ENCODE data around the gene ZNF319.

Gene ZNF319

DNA sequence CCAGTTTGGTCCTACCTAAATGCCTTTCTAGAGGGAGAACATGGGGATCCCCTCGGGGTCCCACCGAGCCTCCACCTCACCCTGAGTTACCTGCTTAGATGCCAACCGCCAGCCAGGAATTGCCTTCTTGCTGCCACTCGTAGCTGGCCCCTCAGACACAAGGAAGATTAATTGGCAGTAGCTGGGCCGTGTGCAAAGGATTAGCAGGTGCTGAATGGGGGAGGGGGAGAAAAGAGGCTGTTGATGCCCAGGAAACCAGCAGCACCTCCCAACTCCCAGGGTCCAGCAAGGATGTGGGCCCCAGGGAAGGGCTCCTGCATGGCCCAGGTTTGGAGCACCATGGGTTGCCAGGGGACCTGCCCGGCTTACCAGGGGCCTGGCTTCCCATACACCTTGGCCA lies 29.5 kb downstream of the ZNF319 start, which contains the start of gene CNGB1:
Gene CNGB1, minus strand, starts transcription at position 159 of the 400 bp plus-strand sequence. CDS start 3,842 bp downstream, outside the sequence.
- DNase-seq, result no peak

- DNase-seq, result no peak
Observed at GRCh38 chr16:57970319-57970718, 30.2 kb downstream of the ZNF319 start.

- DNase-seq, result no peak
Observed at GRCh38 chr16:57969451-57970123, 30.9 kb downstream of the ZNF319 start.

DNA sequence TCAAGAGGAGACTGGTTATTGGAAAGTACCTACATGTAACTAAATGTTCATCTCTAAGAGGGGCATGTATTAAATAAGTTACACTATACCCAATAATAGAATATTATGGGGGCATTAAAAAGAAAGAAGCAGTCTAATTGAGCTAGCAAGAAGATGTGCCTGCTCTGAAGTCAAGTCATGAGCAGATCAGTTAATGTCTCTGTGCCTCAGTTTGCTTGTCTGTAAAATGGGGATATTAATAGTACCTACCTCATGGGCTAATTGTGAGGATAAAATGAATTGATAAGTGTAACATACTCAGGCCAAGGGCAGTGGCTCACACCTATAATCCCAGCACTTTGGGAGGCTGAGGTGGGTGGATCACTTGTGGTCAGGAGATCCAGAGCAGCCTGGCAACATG lies 32.6 kb downstream of the ZNF319 start:
- DNase-seq, result no peak

DNA sequence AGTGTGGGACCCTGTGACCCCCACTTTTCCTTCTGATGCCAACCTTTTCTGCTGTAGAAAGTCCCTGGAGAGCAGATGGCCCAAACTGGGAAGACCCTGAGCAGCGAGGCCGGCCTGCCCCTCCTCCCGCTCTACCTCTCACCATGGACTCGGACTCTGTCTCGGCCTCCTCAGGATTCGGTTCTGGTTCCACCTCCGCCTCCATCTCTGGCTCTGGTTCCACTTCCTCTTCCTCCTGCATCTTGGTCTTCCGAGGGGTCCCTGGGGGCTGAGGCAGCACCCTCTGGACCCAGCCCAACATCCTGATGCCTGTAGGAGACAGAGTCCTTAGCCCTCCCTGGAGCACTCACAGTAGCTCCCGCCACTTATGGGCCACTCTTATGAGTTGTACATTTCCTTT lies 33.5 kb downstream of the ZNF319 start:
- DNase-seq, result no peak

GRCh38 chr16:57966204-57966771 lies 34.2 kb downstream of the ZNF319 start:
- no peak for DNase-seq

DNA sequence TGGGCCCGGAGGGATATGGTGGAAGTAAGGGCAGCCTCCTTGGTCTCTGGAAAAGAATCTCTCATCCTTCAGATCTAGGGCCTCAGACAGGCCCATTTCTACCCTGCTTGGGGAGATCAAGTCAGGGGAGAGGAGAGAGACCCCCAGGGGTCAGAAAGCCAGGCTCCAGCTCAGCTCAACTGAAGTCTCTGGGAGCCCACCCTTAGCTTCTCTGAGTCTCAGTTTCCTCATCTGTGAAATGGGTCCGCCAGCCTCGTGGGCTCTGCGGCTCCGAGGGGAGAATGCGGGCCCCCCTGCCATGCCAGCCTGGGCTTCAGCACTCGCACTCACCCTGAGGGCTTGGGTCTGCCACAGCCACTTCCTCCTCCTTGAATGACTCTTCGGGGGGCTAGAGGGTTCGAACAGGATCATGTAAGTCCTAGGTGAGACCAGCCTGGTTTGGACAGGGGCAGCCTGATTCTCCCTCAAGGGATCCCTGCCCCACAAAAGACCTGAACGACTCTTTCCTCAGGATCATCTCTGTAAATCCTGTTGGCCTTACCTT lies 36.2 kb downstream of the ZNF319 start:
- no peak for DNase-seq

DNA sequence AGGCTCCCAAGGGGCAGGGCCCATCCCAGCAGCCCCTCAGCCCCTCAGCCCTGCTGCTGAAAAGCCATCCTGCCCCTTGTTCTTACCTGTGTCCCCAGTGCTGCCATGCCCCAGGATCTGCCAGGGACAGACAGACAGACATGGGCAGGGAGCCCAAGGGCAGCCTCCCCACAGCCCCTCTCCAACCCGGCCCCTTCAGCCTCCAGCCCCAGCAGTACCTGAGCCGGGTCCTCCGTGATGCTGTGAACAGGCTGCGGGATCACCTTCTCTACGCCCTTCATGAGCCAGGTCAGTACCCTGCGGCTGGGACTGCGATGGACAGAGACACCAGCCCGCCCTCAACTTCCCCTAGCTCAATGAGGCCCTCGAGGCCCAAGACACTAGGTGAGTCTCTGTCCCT lies 37.7 kb downstream of the ZNF319 start:
- DNase-seq, result no peak

DNA sequence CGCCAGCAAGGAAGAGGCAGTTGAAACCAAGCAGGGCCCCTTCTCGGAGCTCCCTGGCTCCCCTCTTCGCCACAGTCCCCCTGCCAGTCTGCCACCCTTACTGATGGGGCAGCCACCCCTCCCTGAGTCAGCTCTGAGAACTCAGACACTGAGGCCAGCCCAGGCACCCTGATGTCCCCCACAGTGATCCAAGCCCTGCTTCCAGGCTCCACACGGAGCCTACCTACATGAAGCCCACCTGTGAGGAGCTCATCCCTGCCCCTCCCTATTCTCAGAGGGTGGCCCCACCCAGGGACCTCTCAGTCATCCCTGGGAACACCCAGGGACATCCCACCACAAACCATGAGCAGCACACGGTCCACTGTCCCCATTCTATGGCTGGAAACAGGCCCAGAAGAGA lies 38.4 kb downstream of the ZNF319 start:
- DNase-seq, result no peak

- DNase-seq, result no peak
Observed at GRCh38 chr16:57961538-57961937, 38.9 kb downstream of the ZNF319 start.

DNA sequence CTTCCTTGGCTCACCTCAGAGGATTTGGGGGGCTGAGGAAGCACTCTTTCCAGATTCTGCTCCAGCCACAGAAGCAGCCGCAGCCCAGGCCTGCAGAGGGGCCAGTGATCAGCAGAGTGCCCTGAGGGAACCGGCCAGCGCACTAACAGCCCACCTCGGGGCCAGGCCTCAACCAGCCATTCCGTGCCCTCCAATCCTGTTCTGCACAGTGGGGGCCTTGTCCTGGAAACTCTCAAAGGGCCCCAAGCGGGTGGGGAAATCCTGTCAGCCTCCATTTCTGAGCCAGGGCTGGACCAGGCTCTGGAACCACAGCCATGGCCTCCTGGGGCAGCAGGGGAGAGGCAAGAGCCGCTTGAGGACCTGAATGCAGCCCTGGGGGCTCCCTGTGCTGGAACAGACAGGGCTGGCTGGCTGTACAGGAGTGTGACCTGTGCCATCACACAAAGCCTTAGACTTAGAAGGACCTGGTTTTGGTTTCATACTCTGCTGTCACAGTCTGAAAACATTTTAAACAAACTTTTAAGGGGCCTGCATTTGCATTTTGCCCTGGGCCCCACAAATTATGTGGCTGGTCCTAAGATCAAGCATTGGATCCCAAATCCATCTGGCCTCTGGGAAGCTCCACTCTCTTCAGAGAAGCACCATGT lies 39.5 kb downstream of the ZNF319 start:
- DNase-seq, result no peak

DNA sequence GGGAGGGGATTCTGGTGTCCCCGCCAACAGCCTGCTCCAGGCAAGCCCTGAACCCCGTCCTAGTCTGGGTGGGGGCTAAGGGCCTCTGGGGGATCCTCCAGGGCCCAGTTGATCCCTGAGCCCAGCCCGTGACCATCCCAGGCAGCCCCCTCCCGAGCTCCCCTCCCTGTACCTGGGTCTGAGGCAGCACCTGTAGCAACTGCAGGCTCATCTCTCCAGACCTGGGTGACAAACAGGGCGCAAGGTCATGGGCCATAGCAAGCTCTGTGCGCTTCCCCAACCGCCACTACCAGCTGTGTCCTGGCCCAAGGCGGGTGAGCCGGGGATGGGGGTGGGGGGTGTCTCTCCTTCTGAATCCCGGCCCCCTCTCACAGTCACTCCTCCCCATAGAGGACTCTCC lies 40.2 kb downstream of the ZNF319 start:
- DNase-seq, result no peak

GRCh38 chr16:57959804-57960203 lies 40.7 kb downstream of the ZNF319 start:
- DNase-seq, result no peak

DNA sequence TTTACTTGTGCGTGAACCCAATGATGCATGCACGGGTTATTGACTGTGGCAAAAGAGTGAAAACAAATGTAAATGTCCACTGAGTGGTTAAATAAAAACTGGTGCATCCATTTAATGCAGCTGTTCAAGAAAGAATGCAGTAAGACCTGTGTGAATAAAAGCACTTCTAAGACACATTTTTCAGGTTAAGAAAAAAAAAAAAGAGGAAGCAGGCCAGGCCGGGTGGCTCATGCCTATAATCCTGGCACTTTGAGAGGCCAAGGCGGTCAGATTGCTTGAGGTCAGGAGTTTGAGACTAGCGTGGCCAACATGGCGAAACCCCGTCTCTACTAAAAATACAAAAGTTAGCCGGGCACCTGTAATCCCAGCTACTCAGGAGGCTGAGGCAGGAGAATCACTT lies 41.4 kb downstream of the ZNF319 start:
- DNase-seq, result no peak

- no peak for DNase-seq
Observed at GRCh38 chr16:57958544-57958943, 41.9 kb downstream of the ZNF319 start.

DNA sequence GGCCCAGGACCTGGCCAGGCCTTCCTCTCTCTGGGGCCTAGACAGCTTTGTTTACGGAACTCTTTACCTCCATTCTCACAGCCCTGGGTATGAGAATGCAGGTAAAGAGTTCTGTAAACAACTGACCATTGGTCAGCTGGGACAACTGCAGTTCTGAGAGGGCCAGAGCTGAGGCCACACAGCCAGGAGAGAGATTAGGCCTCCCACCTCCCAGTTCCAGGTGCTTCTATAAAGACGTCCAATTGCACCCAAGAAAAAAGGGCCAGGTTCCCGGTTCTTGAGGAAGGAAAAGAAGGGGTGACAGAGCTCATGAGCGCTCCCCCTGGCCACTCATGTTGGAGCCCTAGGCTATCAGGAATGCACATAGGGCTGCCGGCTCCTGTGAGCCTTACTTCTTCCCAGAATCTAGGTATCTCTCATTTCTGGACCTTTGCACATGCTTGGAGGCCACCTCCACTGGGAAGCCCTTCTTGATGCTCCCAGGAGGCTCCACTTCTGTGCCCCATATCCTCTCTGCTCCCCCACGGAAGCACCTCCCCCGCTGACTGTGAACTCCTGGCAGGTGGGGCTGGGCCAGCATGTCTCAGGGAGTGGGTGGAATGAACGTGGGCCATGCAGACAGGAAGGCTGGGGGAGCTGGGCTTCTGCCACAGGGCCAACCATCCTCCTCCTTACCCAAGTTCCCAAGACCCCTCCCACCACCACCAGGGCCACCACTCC lies 42.6 kb downstream of the ZNF319 start:
- DNase-seq, result no peak

GRCh38 chr16:57956924-57957672 lies 43.4 kb downstream of the ZNF319 start:
- DNase-seq, result no peak

DNA sequence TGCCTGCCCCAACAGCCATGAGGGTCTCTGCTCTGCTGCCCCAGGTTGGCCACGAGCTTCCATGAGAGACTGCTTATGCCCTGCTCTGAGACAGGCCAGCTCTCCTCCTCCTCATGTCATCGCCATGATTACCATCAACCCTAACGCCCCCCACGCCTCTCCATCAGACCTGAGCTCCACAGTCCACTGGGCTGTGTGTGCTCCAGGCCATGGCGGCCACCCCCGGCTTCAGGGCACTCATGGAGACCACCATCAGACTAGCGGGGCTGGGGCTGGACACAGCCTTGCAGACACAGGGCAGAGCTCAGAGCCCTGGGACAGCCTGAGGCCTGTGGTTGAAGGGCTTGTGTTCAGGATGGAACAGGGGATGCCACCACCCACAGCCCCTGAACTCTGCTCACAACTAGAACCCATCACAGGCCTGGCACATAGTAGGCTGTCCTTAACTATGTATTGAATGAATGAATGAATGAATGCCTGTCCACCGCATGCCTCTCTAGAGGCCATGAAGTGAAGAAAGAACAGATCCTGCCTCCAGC lies 44.1 kb downstream of the ZNF319 start:
- DNase-seq, result no peak

- no peak for DNase-seq
Observed at GRCh38 chr16:57955572-57956188, 44.8 kb downstream of the ZNF319 start.

DNA sequence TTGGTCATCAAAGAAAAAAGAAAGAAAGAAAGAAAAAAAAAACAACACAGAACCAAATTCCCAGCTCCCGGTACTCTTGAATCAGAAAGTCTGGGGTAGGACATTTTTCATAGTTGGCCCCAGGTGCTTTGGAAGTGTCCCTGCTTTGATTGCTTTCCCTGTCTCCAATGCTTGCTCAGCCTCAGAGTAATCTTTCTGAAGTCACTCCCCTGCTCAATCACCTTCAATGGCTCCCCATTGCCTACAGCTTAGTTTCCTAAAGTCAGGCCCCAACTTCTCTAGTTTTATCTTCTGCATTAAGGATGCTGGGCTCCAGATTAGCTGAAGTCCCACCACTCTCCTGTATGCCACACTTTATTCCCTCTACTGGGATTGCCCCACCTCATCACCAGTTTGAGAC lies 46.6 kb downstream of the ZNF319 start:
- no peak for DNase-seq

GRCh38 chr16:57952909-57953308 lies 47.6 kb downstream of the ZNF319 start:
- no peak for DNase-seq
